ENCODE data around the gene TMEM119. TPM values are rescaled to one million over a fixed set of nuclear protein-coding genes. Genes with fewer than 3 reads are reported as not detected.
"Not testable (repeated sequence)": the region's sequence is repeated elsewhere in the genome, so short reads cannot be mapped to it uniquely, and the experiment has no call there.

TMEM119 gene
- total RNA-seq, 1 experiment from 2014 or later = 311 TPM

- no peak overlapping the region for H3K27ac ChIP-seq
- H3K4me1 ChIP-seq (replicated peaks) = peaks cover 4% of the 10 kb centered on the region
- no peak overlapping the region for H3K4me3 ChIP-seq
- no peaks in the 10 kb centered on the region for H3K9me3 ChIP-seq (replicated peaks)
- no peak for DNase-seq (ENCODE audit: low read depth in 1 of 2, low spot score in 2 of 2)
- peaks cover 12% of the 10 kb centered on the region for H3K36me3 ChIP-seq
- H3K27me3 ChIP-seq (replicated peaks) = no peaks in the 10 kb centered on the region; the same call in 1 of the 2 replicates
These were observed 12.0 kb downstream of the TMEM119 start for GRCh38 chr12:108585864-108586263.

GRCh38 chr12:108584456-108585065 lies 13.3 kb downstream of the TMEM119 start:
- Histone ChIP-seq H3K27me3 (replicated peaks) (no peaks in the 10 kb centered on the region; the same call in 1 of the 2 replicates), H3K9me3 (replicated peaks) (no peaks in the 10 kb centered on the region), H3K36me3 (no peaks in the 10 kb centered on the region), H3K27ac (no peak overlapping the region), H3K4me1 (replicated peaks) (no peaks in the 10 kb centered on the region), H3K4me3 (no peak overlapping the region)
- no peak for DNase-seq (ENCODE audit: low read depth in 1 of 2, low spot score in 2 of 2)

- DNase-seq (ENCODE audit: low read depth in 1 of 2, low spot score in 2 of 2) = no peak
- Histone ChIP-seq H3K27me3 (replicated peaks) (no peaks in the 10 kb centered on the region; the same call in 1 of the 2 replicates), H3K9me3 (replicated peaks) (no peaks in the 10 kb centered on the region), H3K36me3 (no peaks in the 10 kb centered on the region), H3K4me1 (replicated peaks) (no peaks in the 10 kb centered on the region), H3K4me3 (no peak overlapping the region), H3K27ac (no peak overlapping the region)
These were observed 13.9 kb downstream of the TMEM119 start for GRCh38 chr12:108583991-108584390.

- Histone ChIP-seq H3K27me3 (replicated peaks) (no peaks in the 10 kb centered on the region; the same call in 1 of the 2 replicates), H3K4me3 (no peak overlapping the region), H3K4me1 (replicated peaks) (0 out of 2 replicates have a peak, but pooled peaks cover under 1% of the 10 kb centered on the region), H3K27ac (no peak overlapping the region), H3K36me3 (no peaks in the 10 kb centered on the region), H3K9me3 (replicated peaks) (no peaks in the 10 kb centered on the region)
- DNase-seq (ENCODE audit: low read depth in 1 of 2, low spot score in 2 of 2) = no peak
These were observed 14.7 kb downstream of the TMEM119 start for GRCh38 chr12:108582978-108583770.

- no peaks in the 10 kb centered on the region for H3K9me3 ChIP-seq (replicated peaks)
- no peaks in the 10 kb centered on the region; the same call in 1 of the 2 replicates for H3K27me3 ChIP-seq (replicated peaks)
- no peak overlapping the region for H3K27ac ChIP-seq
- no peaks in the 10 kb centered on the region for H3K36me3 ChIP-seq
- H3K4me3 ChIP-seq = no peak overlapping the region
- H3K4me1 ChIP-seq (replicated peaks) = 0 out of 2 replicates have a peak, but pooled peaks cover 2% of the 10 kb centered on the region
- no peak for DNase-seq (ENCODE audit: low read depth in 1 of 2, low spot score in 2 of 2)
These were observed 15.4 kb downstream of the TMEM119 start for GRCh38 chr12:108582509-108582908.

GRCh38 chr12:108581311-108582227 lies 16.3 kb downstream of the TMEM119 start:
- Histone ChIP-seq H3K4me3 (no peak overlapping the region), H3K27ac (no peak overlapping the region), H3K27me3 (replicated peaks) (no peaks in the 10 kb centered on the region; the same call in 1 of the 2 replicates), H3K4me1 (replicated peaks) (0 out of 2 replicates have a peak, but pooled peaks cover 2% of the 10 kb centered on the region), H3K36me3 (no peaks in the 10 kb centered on the region), H3K9me3 (replicated peaks) (no peaks in the 10 kb centered on the region)
- no peak for DNase-seq (ENCODE audit: low read depth in 1 of 2, low spot score in 2 of 2)

- H3K36me3 ChIP-seq = no peaks in the 10 kb centered on the region
- H3K4me1 ChIP-seq (replicated peaks) = peaks cover 10% of the 10 kb centered on the region
- no peaks in the 10 kb centered on the region for H3K9me3 ChIP-seq (replicated peaks)
- no peaks in the 10 kb centered on the region; the same call in 1 of the 2 replicates for H3K27me3 ChIP-seq (replicated peaks)
- no peak overlapping the region for H3K4me3 ChIP-seq
- H3K27ac ChIP-seq = no peak overlapping the region
- DNase-seq (ENCODE audit: low read depth in 1 of 2, low spot score in 2 of 2) = no peak
These were observed 17.4 kb downstream of the TMEM119 start for GRCh38 chr12:108580531-108580930.

GRCh38 chr12:108578813-108579212 lies 19.1 kb downstream of the TMEM119 start:
- H3K4me1 ChIP-seq (replicated peaks) = peaks cover 10% of the 10 kb centered on the region
- no peak overlapping the region for H3K27ac ChIP-seq
- H3K27me3 ChIP-seq (replicated peaks) = no peaks in the 10 kb centered on the region
- H3K9me3 ChIP-seq (replicated peaks) = no peaks in the 10 kb centered on the region
- H3K4me3 ChIP-seq = no peak overlapping the region
- no peaks in the 10 kb centered on the region for H3K36me3 ChIP-seq
- no peak for DNase-seq (ENCODE audit: low read depth in 1 of 2, low spot score in 2 of 2)

- H3K9me3 ChIP-seq (replicated peaks) = no peaks in the 10 kb centered on the region
- H3K4me1 ChIP-seq (replicated peaks) = peaks cover 12% of the 10 kb centered on the region
- H3K27me3 ChIP-seq (replicated peaks) = no peaks in the 10 kb centered on the region
- no peak overlapping the region for H3K4me3 ChIP-seq
- DNase-seq (ENCODE audit: low read depth in 1 of 2, low spot score in 2 of 2) = no peak
- no peaks in the 10 kb centered on the region for H3K36me3 ChIP-seq
- H3K27ac ChIP-seq = no peak overlapping the region
These were observed 19.6 kb downstream of the TMEM119 start for GRCh38 chr12:108578264-108578663.

GRCh38 chr12:108577458-108577857 lies 20.4 kb downstream of the TMEM119 start:
- no peaks in the 10 kb centered on the region for H3K27me3 ChIP-seq (replicated peaks)
- H3K9me3 ChIP-seq (replicated peaks) = no peaks in the 10 kb centered on the region
- no peaks in the 10 kb centered on the region for H3K36me3 ChIP-seq
- H3K27ac ChIP-seq = no peak overlapping the region
- no peak for DNase-seq (ENCODE audit: low read depth in 1 of 2, low spot score in 2 of 2)
- peaks cover 18% of the 10 kb centered on the region for H3K4me1 ChIP-seq (replicated peaks)
- no peak overlapping the region for H3K4me3 ChIP-seq

GRCh38 chr12:108576660-108577234 lies 21.1 kb downstream of the TMEM119 start:
- Histone ChIP-seq H3K36me3 (no peaks in the 10 kb centered on the region), H3K4me3 (no peak overlapping the region), H3K4me1 (replicated peaks) (peaks cover 25% of the 10 kb centered on the region), H3K27me3 (replicated peaks) (no peaks in the 10 kb centered on the region), H3K27ac (no peak overlapping the region), H3K9me3 (replicated peaks) (no peaks in the 10 kb centered on the region)
- no peak for DNase-seq (ENCODE audit: low read depth in 1 of 2, low spot score in 2 of 2)

GRCh38 chr12:108575199-108575912 lies 22.5 kb downstream of the TMEM119 start:
- no peaks in the 10 kb centered on the region for H3K36me3 ChIP-seq
- H3K27ac ChIP-seq = no peak overlapping the region
- H3K27me3 ChIP-seq (replicated peaks) = no peaks in the 10 kb centered on the region
- H3K4me3 ChIP-seq = no peak overlapping the region
- peak in 1 of 2 experiments; percentile 13 for DNase-seq (ENCODE audit: low read depth in 1 of 2, low spot score in 2 of 2)
- peaks cover 28% of the 10 kb centered on the region for H3K4me1 ChIP-seq (replicated peaks)
- H3K9me3 ChIP-seq (replicated peaks) = no peaks in the 10 kb centered on the region

GRCh38 chr12:108574276-108574675 lies 23.6 kb downstream of the TMEM119 start:
- not testable (repeated sequence) for H3K4me3 ChIP-seq; DNase-seq (ENCODE audit: low read depth in 1 of 2, low spot score in 2 of 2); H3K9me3 ChIP-seq (replicated peaks); H3K36me3 ChIP-seq; H3K27ac ChIP-seq; H3K27me3 ChIP-seq (replicated peaks)
- peaks cover 28% of the 10 kb centered on the region for H3K4me1 ChIP-seq (replicated peaks)
